Endodermal cell (in vitro differentiated cells): ENCODE data around the gene PCIF1. TPM values are rescaled to one million over a fixed set of nuclear protein-coding genes. Genes with fewer than 3 reads are reported as not detected.

Source experiments
- DNase-seq: peaks from one replicate; pipeline ENCODE4 v3.0.0-alpha.2; 2017
- H3K27ac ChIP-seq: 2 replicates; pipeline ENCODE4 v1.5.1; 2013; ENCODE audit warnings: mild to moderate bottlenecking, low read depth, low read length, moderate library complexity
- H3K27me3 ChIP-seq: 2 replicates; pipeline ENCODE4 v1.6.1; 2013; ENCODE audit warnings: mild to moderate bottlenecking, low read length, moderate library complexity; ENCODE audit not compliant: insufficient read depth, control insufficient read depth, poor library complexity, severe bottlenecking
- H3K36me3 ChIP-seq: 2 replicates; pipeline ENCODE4 v1.7.0; 2013; ENCODE audit warnings: mild to moderate bottlenecking, low read length, moderate library complexity; ENCODE audit not compliant: control insufficient read depth, insufficient read depth
- H3K4me1 ChIP-seq: one replicate; pipeline ENCODE4 v1.7.0; 2013; ENCODE audit warnings: low read length; ENCODE audit not compliant: control insufficient read depth, insufficient read depth
- H3K4me3 ChIP-seq: 2 replicates; pipeline ENCODE4 v1.5.1; 2013; ENCODE audit warnings: mild to moderate bottlenecking, low read length, moderate library complexity
- H3K9ac ChIP-seq: 2 replicates; pipeline ENCODE4 v1.6.1; 2013; ENCODE audit warnings: mild to moderate bottlenecking, low read length, moderate library complexity; ENCODE audit not compliant: poor library complexity, severe bottlenecking; ENCODE audit errors: extremely low read depth
- H3K9me3 ChIP-seq: 2 replicates; pipeline ENCODE4 v1.6.1; 2013; ENCODE audit warnings: mild to moderate bottlenecking, low read length, moderate library complexity; ENCODE audit not compliant: control insufficient read depth
- H3K27ac Mint-ChIP-seq: 2 replicates; pipeline ENCODE4 v1.8.0; 2020; ENCODE audit warnings: mixed read lengths
- H3K27me3 Mint-ChIP-seq: 2 replicates; pipeline ENCODE4 v1.8.0; 2021; ENCODE audit warnings: mild to moderate bottlenecking, mixed read lengths; ENCODE audit not compliant: insufficient read depth
- H3K36me3 Mint-ChIP-seq: 2 replicates; pipeline ENCODE4 v1.8.0; 2020; ENCODE audit warnings: low read depth, mixed read lengths
- H3K4me1 Mint-ChIP-seq: 2 replicates; pipeline ENCODE4 v1.8.0; 2020; ENCODE audit warnings: mixed read lengths
- H3K4me3 Mint-ChIP-seq: 2 replicates; pipeline ENCODE4 v1.8.0; 2020; ENCODE audit warnings: mild to moderate bottlenecking, moderate library complexity, mixed read lengths
- H3K9me3 Mint-ChIP-seq: 2 replicates; pipeline ENCODE4 v1.8.0; 2020; ENCODE audit warnings: mild to moderate bottlenecking, mixed read lengths
- WGBS, 2 experiments: methylation state at CpG; one replicate each; pipeline versions ENCODE4 v1.1.5 to v1.1.7; 2013; ENCODE audit warnings: missing lambda C conversion rate in 2 of 2, mixed read lengths in 1 of 2; ENCODE audit not compliant: insufficient coverage in 1 of 2, insufficient read length in 1 of 2; 5-methylcytosine and 5-hydroxymethylcytosine counted together
- total RNA-seq, 2 donors: library from RNA; stranded (reverse); fragmentation: NEBNext Ultra II Directional in 1 of 2; extraction: Animal tissue kit (Norgen Biotek cat#: 25700) in 1 of 2; gene quantifications; 2 replicates in 1 of 2; 3 replicates in 1 of 2; pipeline ENCODE4 v1.2.1, GENCODE V29; 2021
- TF ChIP-seq, protein P1 (sequence below): fragments of 200-600 bp; sonication (generic); conservative IDR thresholded peaks from 2 replicates; pipeline ENCODE4 v1.5.0; 2021; ENCODE audit warnings: antibody characterized with exemption, mild to moderate bottlenecking

Gene PCIF1
- total RNA-seq, 2 donors from 2014 or later, result 22.0 to 34.5 TPM

DNA sequence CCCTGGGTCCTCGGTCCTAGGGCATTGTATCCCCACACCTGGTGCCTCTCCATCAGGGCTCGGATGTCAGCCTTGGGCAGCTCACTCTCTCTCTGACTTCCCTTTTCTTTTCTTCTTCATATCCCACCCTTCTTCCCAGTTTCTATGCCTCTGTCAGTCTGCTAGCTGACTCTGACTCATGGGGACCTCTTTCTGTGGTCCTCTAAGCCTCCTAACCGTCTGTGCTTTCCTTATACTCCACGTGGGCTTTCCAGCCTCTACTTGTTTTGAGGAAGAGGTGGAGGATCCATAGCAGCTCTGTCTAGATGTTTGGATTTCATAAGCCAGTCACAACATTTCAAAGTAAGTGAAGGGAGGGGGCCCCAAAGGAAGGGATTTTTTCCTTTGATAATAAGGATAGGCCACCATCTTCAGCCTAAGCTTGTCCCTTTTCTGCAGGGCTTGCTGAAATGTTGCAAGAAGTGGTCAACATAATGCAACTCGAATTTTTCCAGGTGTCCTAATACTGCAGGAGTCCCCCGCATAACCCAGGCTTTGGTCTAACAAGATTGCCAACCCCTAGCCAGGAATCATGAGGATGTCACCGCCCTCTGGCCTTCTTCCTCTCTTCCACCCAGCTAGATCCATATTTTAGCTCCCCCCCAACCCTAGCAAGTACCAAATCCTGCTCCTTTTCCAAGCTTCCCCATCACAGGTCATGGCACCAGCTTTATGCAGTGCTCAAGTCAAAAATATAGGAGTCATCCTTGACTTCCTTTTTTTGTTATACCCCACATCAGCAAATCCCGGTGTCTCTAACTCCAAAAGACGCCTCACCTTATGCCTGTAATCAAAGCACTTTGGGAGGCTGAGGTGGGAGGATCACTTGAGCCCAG is 13.8 kb upstream of the PCIF1 start:
- Mint-ChIP-seq H3K27me3 (peaks cover 25% of the 10 kb centered on the region), H3K36me3 (no peaks in the 10 kb centered on the region), H3K4me1 (peaks cover 6% of the 10 kb centered on the region), H3K27ac (no peak overlapping the region), H3K4me3 (no peak overlapping the region), H3K9me3 (no peaks in the 10 kb centered on the region)
- H3K4me1 ChIP-seq, result peaks cover 3% of the 10 kb centered on the region
- no peak overlapping the region for H3K4me3 ChIP-seq
- TF ChIP-seq, protein P1, sequence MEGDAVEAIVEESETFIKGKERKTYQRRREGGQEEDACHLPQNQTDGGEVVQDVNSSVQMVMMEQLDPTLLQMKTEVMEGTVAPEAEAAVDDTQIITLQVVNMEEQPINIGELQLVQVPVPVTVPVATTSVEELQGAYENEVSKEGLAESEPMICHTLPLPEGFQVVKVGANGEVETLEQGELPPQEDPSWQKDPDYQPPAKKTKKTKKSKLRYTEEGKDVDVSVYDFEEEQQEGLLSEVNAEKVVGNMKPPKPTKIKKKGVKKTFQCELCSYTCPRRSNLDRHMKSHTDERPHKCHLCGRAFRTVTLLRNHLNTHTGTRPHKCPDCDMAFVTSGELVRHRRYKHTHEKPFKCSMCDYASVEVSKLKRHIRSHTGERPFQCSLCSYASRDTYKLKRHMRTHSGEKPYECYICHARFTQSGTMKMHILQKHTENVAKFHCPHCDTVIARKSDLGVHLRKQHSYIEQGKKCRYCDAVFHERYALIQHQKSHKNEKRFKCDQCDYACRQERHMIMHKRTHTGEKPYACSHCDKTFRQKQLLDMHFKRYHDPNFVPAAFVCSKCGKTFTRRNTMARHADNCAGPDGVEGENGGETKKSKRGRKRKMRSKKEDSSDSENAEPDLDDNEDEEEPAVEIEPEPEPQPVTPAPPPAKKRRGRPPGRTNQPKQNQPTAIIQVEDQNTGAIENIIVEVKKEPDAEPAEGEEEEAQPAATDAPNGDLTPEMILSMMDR, result no peak
- no peaks in the 10 kb centered on the region for H3K36me3 ChIP-seq
- WGBS, 2 experiments, result 86 to 88% methylated on average over 8 to 9 of the region's 9 CpGs
- DNase-seq, result no peak
- H3K27ac ChIP-seq, result no peak overlapping the region
- H3K9ac ChIP-seq, result no peak overlapping the region
- no peaks in the 10 kb centered on the region for H3K9me3 ChIP-seq
- H3K27me3 ChIP-seq, result peaks cover 6% of the 10 kb centered on the region

DNA sequence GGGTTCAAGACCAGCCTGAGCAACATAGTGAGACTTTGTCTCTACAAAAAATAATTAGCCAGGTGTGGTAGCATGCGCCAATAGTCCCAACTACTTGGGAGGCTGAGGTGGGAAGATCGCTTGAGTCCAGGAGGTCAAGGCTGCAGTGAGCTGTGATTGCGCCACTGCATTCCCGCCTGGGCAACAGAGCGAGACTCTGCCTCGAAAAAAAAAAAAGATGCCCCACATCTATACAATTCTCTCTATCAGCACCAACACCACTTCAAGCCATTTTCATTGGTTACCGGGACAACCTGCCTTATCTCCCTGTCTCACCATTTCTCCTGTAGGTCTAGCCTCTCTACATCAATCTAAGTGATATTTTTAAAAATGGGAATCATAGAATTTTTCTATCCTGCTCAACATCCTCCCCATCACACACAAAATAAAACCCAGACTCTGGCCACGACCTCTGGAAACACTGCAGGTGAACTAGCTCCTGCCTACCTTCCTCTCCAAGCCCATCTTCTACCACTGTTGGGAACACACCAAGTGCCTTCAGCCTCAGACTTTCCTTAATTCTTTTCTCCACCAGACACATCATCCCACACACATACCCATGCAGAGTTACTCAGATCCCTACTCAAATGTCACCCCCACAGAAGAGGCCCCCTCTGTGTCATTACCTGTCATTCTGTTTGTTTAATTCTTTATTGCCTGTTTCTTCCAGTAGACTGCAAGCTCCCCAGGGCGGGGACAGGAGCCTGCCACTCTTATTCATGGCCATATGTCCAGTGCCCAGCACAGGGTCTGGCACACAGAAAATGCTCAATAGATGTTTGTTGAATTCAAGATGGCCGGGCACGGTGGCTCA is 12.9 kb upstream of the PCIF1 start:
- TF ChIP-seq, protein P1, result no peak
- H3K9ac ChIP-seq, result no peak overlapping the region
- 87 to 91% methylated on average over 6 to 11 of the region's 11 CpGs for WGBS, 2 experiments

DNA sequence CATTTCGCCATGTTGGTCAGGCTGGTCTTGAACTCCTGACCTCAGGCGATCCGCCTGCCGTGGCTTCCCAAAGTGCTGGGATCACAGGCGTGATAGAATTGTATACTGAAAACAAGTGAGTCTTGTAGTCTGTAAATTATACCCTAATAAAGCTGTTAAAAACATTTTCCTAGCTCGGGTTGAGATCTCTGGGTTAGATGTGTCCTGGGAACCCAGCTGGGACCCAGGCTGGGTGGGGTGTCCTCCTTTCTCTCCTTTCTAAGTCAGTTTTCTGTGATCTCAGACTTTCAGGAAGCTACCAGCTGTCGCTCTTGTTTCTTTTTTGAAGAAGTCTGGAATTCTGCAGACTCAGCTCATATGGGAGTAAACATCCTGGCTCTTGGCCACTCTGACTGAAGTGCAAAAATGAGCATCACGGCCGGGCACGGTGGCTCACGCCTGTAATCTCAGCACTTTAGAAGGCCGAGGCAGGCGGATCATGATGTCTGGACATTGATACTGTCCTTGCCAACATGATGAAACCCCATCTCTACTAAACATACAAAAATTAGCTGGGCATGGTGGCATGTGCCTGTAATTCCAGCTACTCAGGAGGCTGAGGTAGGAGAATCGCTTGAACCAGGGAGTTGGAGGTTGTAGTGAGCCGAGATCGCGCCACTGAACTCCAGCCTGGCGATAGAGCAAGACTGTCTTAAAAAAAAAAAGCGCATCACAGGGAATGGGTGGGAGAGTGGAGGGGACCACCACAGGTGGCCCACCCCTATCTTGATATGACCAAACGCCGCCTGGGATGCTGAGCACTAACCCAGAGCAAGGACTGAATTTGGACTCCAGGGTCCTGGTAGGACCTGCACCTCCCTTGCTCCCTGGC is 9.9 kb upstream of the PCIF1 start:
- H3K27me3 ChIP-seq, result no peaks in the 10 kb centered on the region
- no peaks in the 10 kb centered on the region for H3K36me3 ChIP-seq
- Mint-ChIP-seq H3K4me1 (peaks cover 15% of the 10 kb centered on the region), H3K27me3 (peaks cover 11% of the 10 kb centered on the region), H3K27ac (no peak overlapping the region), H3K9me3 (no peaks in the 10 kb centered on the region), H3K36me3 (no peaks in the 10 kb centered on the region), H3K4me3 (no peak overlapping the region)
- peaks cover 4% of the 10 kb centered on the region for H3K4me1 ChIP-seq
- no peaks in the 10 kb centered on the region for H3K9me3 ChIP-seq
- DNase-seq, result no peak
- WGBS, 2 experiments, result 85 to 93% methylated on average over 12 to 21 of the region's 21 CpGs
- TF ChIP-seq, protein P1, result no peak
- H3K27ac ChIP-seq, result no peak overlapping the region
- H3K4me3 ChIP-seq, result no peak overlapping the region
- no peak overlapping the region for H3K9ac ChIP-seq

More for the DNA sequence above, 12.9 kb upstream of the PCIF1 start:
- Mint-ChIP-seq H3K4me3 (no peak overlapping the region), H3K27me3 (peaks cover 20% of the 10 kb centered on the region), H3K27ac (no peak overlapping the region), H3K4me1 (peaks cover 11% of the 10 kb centered on the region), H3K9me3 (no peaks in the 10 kb centered on the region), H3K36me3 (no peaks in the 10 kb centered on the region)
- H3K4me3 ChIP-seq, result no peak overlapping the region
- no peaks in the 10 kb centered on the region for H3K36me3 ChIP-seq
- no peak for DNase-seq
- no peaks in the 10 kb centered on the region for H3K27me3 ChIP-seq
- no peak overlapping the region for H3K27ac ChIP-seq
- no peaks in the 10 kb centered on the region for H3K9me3 ChIP-seq
- H3K4me1 ChIP-seq, result peaks cover 4% of the 10 kb centered on the region
